Measurements from ENCODE around the gene PMAIP1. TPM values are rescaled to one million over a fixed set of nuclear protein-coding genes. Genes with fewer than 3 reads are reported as not detected.

Gene PMAIP1
- total RNA-seq, result 3.1 and 6.8 TPM in 2 replicates

DNA sequence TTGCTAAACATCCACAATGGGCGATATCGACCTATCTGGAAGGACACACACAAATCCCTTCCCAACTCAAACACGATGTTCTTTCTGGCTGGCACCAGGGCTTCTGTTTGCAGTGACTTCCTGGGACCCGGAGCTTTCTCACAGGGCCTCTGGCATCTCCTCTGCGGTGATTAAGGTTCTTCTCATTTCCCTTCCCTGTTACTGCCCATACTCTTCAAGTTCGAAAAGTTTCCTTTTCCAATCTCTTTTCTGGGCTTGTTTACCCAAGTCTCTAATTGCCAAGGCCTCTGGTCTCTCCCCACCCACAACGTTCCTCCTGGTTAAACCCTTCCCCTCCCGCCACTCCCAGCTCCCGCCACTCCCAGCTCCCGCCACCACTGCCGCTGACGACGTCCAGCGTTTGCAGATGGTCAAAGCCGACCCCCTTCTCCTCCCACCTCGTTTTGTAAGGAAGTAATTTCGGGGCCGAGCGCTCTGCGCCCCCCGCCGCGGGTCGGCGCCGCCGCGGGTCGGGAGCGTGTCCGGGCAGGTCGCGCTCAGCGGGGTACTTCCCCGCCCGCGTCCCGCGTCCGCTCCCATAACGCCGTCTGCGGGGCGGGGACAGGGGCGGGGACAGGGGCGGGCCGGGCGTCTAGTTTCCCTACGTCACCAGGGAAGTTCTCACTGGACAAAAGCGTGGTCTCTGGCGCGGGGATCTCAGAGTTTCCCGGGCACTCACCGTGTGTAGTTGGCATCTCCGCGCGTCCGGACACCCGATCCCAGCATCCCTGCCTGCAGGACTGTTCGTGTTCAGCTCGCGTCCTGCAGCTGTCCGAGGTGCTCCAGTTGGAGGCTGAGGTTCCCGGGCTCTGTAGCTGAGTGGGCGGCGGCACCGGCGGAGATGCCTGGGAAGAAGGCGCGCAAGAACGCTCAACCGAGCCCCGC lies at the start of gene PMAIP1:
TSS of gene PMAIP1 (plus strand) at position 699 of the 924 bp plus-strand sequence. CDS start at position 881, 182 bp downstream.

Other genes starting within 250 kb of the PMAIP1 start
- gene CCBE1, start 202.6 kb upstream of the PMAIP1 start, total RNA-seq, result 16.6 and 21.7 TPM in 2 replicates

All from smooth muscle cell of bladder (primary cell).